Hepatocyte (in vitro differentiated cells): Measurements from ENCODE around the gene VIP. TPM values are rescaled to one million over a fixed set of nuclear protein-coding genes. Genes with fewer than 3 reads are reported as not detected.

ENCODE experiments used
- DNase-seq: peaks from one replicate; pipeline ENCODE4 v3.0.0-alpha.2; 2016; ENCODE audit warnings: low spot score
- H2AFZ ChIP-seq: fragments of 200-600 bp; sonication (generic); 2 replicates; pipeline ENCODE4 v1.6.0; 2016; ENCODE audit warnings: antibody characterized with exemption, mild to moderate bottlenecking
- H3K27ac ChIP-seq: fragments of 200-600 bp; sonication (generic); 2 replicates; pipeline ENCODE4 v1.5.1; 2016; ENCODE audit warnings: mild to moderate bottlenecking
- H3K27me3 ChIP-seq: fragments of 200-600 bp; sonication (generic); 2 replicates; pipeline ENCODE4 v1.6.1; 2016
- H3K36me3 ChIP-seq: fragments of 200-600 bp; sonication (generic); replicated peaks from 2 replicates; pipeline ENCODE4 v1.5.1; 2016; ENCODE audit warnings: low read depth; ENCODE audit not compliant: insufficient read depth
- H3K4me1 ChIP-seq: fragments of 200-600 bp; sonication (generic); 2 replicates; pipeline ENCODE4 v1.5.1; 2016; ENCODE audit warnings: mild to moderate bottlenecking, moderate library complexity; ENCODE audit not compliant: insufficient read depth
- H3K4me2 ChIP-seq: fragments of 200-600 bp; sonication (generic); 2 replicates; pipeline ENCODE4 v1.6.0; 2016
- H3K4me3 ChIP-seq: fragments of 200-600 bp; sonication (generic); 2 replicates; pipeline ENCODE4 v1.5.1; 2016; ENCODE audit warnings: mild to moderate bottlenecking
- H3K79me2 ChIP-seq: fragments of 200-600 bp; sonication (generic); 2 replicates; pipeline ENCODE4 v1.6.0; 2017; ENCODE audit warnings: mild to moderate bottlenecking
- H3K9me2 ChIP-seq: fragments of 200-600 bp; sonication (generic); replicated peaks from 2 replicates; pipeline ENCODE4 v1.6.0; 2017; ENCODE audit warnings: mild to moderate bottlenecking; ENCODE audit not compliant: insufficient read depth
- H3K9me3 ChIP-seq: fragments of 200-600 bp; sonication (generic); 2 replicates; pipeline ENCODE4 v1.5.1; 2016; ENCODE audit warnings: low read depth, mild to moderate bottlenecking
- H4K20me1 ChIP-seq: fragments of 200-600 bp; sonication (generic); 2 replicates; pipeline ENCODE4 v1.6.0; 2016; ENCODE audit warnings: mild to moderate bottlenecking; ENCODE audit not compliant: insufficient read depth, poor library complexity, severe bottlenecking
- CTCF ChIP-seq: fragments of 200-600 bp; sonication (generic); IDR thresholded peaks from 2 replicates; pipeline ENCODE4 v1.5.1; 2016; ENCODE audit warnings: antibody characterized with exemption, mild to moderate bottlenecking; ENCODE audit not compliant: poor library complexity
- EZH2 ChIP-seq: fragments of 200-600 bp; sonication (generic); IDR thresholded peaks from 2 replicates; pipeline ENCODE4 v1.6.1; 2016; ENCODE audit warnings: antibody characterized with exemption, mild to moderate bottlenecking, borderline replicate concordance
- EZH2phosphoT487 ChIP-seq: fragments of 200-600 bp; sonication (generic); IDR thresholded peaks from one replicate; pipeline ENCODE4 v1.6.1; 2018; ENCODE audit warnings: antibody characterized with exemption, mild to moderate bottlenecking, low read depth, moderate library complexity; ENCODE audit not compliant: unreplicated experiment, severe bottlenecking
- WGBS: methylation state at CpG from one replicate; pipeline ENCODE4 v1.1.6; 2016; ENCODE audit warnings: low lambda C conversion rate; ENCODE audit errors: missing lambda C conversion rate; 5-methylcytosine and 5-hydroxymethylcytosine counted together
- polyA plus RNA-seq: library from polyadenylated mRNA; unstranded; fragments of >200 nt; fragmentation: Nextera tagmentation; extraction: Ambion mirVana; gene quantifications from 2 replicates; pipeline ENCODE4 v1.2.1, GENCODE V29; 2016
- total RNA-seq: library from RNA; depleted of rRNA; stranded (reverse); fragments of >200 nt; gene quantifications from 2 replicates; pipeline ENCODE4 v1.2.3, GENCODE V29; 2014

The VIP gene
- total and polyA plus RNA-seq, 2 experiments from 2014 or later = not detected

- Histone ChIP-seq H2AFZ (no peak overlapping the region), H3K79me2 (no peaks in the 10 kb centered on the region), H3K9me2 (no peaks in the 10 kb centered on the region), H3K36me3 (no peaks in the 10 kb centered on the region), H3K4me1 (no peaks in the 10 kb centered on the region), H3K4me3 (no peak overlapping the region), H3K9me3 (no peaks in the 10 kb centered on the region), H3K27me3 (no peaks in the 10 kb centered on the region), H4K20me1 (no peaks in the 10 kb centered on the region), H3K27ac (no peak overlapping the region), H3K4me2 (no peak overlapping the region)
- no peak for TF ChIP-seq EZH2phosphoT487
- TF ChIP-seq CTCF = no peak
- TF ChIP-seq EZH2 = no peak
- 76% methylated on average over 2 of the region's 2 CpGs for WGBS
- no peak for DNase-seq
Measured at GRCh38 chr6:152736687-152737273, 13.8 kb upstream of the VIP start.

GRCh38 chr6:152745509-152746171 lies 5.0 kb upstream of the VIP start:
- Histone ChIP-seq H2AFZ (no peak overlapping the region), H3K27ac (no peak overlapping the region), H3K4me2 (no peak overlapping the region), H3K9me2 (no peaks in the 10 kb centered on the region), H3K4me1 (no peaks in the 10 kb centered on the region), H4K20me1 (no peaks in the 10 kb centered on the region), H3K9me3 (no peaks in the 10 kb centered on the region), H3K4me3 (no peak overlapping the region), H3K27me3 (no peaks in the 10 kb centered on the region), H3K36me3 (no peaks in the 10 kb centered on the region), H3K79me2 (no peaks in the 10 kb centered on the region)
- WGBS = 88% methylated on average over 4 of the region's 4 CpGs
- TF ChIP-seq EZH2phosphoT487 = no peak
- no peak for TF ChIP-seq CTCF
- TF ChIP-seq EZH2 = no peak
- DNase-seq = no peak

GRCh38 chr6:152746172-152746553 lies 4.4 kb upstream of the VIP start:
- no peaks in the 10 kb centered on the region for H3K27me3 ChIP-seq
- H3K4me1 ChIP-seq = no peaks in the 10 kb centered on the region
- H3K9me3 ChIP-seq = no peaks in the 10 kb centered on the region
- no peak for DNase-seq
- no peak overlapping the region for H2AFZ ChIP-seq
- 76% methylated on average over 2 of the region's 2 CpGs for WGBS
- no peaks in the 10 kb centered on the region for H3K36me3 ChIP-seq
- H3K9me2 ChIP-seq = no peaks in the 10 kb centered on the region
- no peaks in the 10 kb centered on the region for H3K79me2 ChIP-seq
- TF ChIP-seq CTCF = no peak
- no peak for TF ChIP-seq EZH2
- no peak for TF ChIP-seq EZH2phosphoT487
- no peak overlapping the region for H3K4me3 ChIP-seq
- H3K27ac ChIP-seq = no peak overlapping the region
- no peak overlapping the region for H3K4me2 ChIP-seq
- H4K20me1 ChIP-seq = no peaks in the 10 kb centered on the region
